Measurements from ENCODE around the gene C1orf21.
"Not testable (repeated sequence)": the region's sequence is repeated elsewhere in the genome, so short reads cannot be mapped to it uniquely, and the experiment has no call there.

C1orf21 gene

GRCh38 chr1:184610876-184611595 is 224.2 kb downstream of the C1orf21 start:
- DNase-seq: no peak

DNA sequence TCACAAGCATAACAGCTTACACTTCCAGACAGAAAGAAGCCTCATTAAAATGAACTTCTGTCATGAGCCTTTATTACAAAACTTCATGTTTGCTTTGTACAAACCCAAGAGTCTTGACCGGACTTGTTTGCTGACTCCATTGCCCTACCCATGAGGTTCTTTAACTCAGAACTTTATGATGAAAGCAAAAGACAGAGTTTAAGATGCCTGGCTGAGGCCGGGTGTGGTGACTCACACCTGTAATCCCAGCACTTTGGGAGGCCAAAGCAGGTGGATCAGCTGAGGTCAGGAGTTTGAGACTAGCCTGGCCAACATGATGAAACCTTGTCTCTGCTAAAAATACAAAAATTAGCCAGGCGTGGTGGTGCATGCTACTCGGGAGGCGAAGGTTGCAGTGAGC is 225.4 kb downstream of the C1orf21 start:
- not testable (repeated sequence) for DNase-seq

GRCh38 chr1:184614667-184615066 is 227.8 kb downstream of the C1orf21 start:
- no peak for DNase-seq

DNA sequence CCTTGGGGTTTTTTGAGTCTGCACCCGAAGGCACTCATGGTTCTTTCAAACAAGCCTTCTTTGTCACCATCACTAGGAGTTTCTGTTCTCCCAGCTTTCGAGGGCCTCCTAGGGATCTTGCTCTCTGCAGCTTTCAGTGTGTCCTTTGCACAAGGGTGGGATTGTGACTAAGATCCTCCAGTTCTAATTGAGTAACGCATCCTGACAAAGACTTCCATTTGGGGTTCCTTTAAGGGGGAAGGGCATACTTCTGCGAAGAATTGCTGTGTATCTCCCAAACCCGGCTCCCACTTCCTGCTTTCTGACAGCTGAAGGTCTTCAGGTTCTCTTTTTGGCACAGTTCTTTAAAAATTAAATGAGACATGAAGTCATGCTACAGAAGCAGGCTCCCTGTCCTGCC is 228.5 kb downstream of the C1orf21 start:
- no peak for DNase-seq

DNA sequence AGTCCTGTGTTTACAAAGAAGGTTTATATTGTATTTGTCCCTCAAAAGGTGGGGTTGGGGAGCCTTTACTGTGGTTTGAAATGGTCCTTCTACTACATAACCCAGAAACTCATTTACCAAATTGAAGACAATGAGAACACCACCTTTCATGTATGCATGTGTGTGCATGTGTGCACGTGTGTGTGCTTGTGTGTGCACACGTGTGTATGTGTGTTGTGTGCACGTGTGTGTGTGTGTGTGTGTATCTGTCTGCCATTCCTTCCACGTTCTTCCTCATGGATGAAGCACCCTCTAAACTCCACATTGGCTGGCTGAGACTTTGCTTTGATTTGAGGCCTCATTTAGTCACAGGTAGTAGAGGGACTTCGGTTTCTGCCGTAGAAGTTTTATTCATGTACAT is 229.7 kb downstream of the C1orf21 start:
- DNase-seq: no peak

GRCh38 chr1:184617433-184618029 is 230.7 kb downstream of the C1orf21 start:
- no peak for DNase-seq

DNA sequence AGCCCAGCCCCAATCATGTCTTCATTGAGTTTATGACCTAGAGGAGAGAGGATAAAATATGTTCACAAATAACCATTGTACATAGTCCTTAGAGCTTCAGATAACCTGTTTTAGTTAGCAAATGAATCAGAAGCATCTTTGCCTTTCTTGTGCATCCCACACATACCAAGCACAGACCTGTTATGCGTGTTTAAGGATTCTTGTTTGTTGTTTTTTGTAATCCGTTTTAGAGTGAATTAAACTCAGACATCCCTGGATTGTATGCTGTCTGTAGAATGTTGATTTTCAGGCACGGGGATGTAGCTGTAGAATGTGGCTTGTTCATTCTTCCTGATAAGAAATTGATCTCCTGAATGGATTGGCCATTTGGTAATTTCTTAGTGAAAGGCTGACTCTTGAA is 232.0 kb downstream of the C1orf21 start:
- no peak for DNase-seq

GRCh38 chr1:184620469-184620868 is 233.6 kb downstream of the C1orf21 start:
- no peak for DNase-seq

DNA sequence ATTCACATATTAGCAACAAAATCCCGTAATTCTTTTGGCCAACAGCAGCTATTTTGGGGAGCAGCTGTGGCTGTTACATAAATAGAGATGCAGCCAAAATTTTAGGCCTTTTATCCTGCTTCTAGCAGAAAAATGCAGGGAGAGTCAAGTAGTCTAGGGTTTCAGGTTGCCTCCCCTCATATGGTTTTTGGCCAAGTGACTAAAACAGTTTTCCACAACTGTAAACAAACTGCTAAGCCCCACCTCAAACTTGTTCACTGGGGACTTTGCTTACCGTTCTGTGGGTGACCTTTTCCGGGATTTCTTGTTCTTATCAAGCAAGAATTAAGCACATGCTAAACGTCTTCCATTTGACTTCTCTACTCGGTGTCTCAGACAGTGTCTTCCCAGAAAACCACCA is 234.4 kb downstream of the C1orf21 start:
- DNase-seq: no peak

DNA sequence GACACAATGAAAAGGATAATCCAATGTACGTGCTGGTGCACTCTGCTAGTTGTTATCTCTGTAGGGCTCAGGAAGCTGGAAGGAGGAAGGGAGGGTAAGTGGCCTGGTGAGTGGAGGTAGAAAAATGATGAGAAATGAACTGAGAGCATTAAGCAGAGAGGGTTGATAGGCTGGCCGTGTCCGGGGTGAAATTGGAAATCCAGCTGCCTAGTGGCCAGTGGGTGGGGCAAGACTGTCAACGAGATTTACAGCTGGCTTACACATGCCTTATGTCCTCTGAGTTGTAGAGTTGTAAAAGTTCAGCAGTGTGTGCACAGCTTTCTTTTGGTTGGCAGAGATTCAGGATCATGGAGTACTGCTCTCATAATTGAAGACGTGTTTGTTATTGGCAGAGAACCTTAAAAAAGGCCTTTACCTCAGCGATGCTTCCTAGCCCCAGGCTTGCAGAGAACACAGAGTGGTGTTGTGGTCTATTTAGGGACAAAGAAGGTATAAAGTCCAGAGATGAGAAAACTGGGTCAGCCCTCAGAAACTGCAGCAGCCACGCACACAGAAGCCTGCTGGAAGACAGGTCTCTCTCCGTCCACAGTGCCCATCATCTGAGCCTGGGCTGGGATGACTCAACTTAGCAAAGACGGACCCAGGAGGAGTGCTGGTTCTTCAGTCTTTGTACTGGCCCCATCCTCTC is 235.5 kb downstream of the C1orf21 start:
- no peak for DNase-seq

DNA sequence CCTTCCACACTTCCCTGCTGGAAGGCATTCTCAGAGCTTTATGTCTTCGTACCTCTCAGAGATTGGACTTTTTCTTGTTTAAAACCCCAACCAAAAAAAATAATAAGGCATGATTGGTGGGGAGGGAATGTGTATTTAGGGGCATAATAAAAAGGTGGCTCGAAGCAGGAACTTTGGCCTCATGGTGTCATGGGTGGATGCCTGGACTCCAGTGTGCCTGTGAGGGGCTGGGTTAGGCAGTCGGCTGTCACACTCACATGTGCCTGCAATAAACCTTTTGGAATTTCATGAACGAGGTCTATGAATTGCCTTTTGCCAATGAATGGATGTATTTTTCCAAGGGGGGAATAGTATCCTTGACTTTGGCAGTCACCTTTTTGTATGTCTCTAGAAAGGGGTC is 236.6 kb downstream of the C1orf21 start:
- no peak for DNase-seq

DNA sequence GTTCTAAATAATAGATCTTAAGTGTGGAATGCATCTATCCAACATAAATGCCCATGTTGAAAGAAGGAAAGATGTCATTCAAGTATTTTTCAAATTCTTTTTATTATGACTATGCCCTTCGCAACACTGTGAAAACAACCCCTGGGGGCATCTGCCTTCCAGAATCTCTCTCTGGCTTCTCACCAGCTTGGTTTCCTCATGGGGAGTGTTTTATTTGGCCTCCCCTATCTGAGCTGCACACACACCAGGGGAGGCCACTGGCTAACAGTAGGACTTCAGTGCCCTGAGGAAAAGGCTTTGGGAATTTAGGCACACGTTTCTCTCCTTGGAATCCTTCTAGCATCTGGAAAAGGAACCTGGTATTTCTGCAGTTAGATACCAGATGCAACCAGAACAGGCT is 237.2 kb downstream of the C1orf21 start:
- no peak for DNase-seq

GRCh38 chr1:184624626-184625025 is 237.8 kb downstream of the C1orf21 start:
- no peak for DNase-seq

- DNase-seq: no peak
These were observed 238.4 kb downstream of the C1orf21 start for GRCh38 chr1:184625271-184625670.

DNA sequence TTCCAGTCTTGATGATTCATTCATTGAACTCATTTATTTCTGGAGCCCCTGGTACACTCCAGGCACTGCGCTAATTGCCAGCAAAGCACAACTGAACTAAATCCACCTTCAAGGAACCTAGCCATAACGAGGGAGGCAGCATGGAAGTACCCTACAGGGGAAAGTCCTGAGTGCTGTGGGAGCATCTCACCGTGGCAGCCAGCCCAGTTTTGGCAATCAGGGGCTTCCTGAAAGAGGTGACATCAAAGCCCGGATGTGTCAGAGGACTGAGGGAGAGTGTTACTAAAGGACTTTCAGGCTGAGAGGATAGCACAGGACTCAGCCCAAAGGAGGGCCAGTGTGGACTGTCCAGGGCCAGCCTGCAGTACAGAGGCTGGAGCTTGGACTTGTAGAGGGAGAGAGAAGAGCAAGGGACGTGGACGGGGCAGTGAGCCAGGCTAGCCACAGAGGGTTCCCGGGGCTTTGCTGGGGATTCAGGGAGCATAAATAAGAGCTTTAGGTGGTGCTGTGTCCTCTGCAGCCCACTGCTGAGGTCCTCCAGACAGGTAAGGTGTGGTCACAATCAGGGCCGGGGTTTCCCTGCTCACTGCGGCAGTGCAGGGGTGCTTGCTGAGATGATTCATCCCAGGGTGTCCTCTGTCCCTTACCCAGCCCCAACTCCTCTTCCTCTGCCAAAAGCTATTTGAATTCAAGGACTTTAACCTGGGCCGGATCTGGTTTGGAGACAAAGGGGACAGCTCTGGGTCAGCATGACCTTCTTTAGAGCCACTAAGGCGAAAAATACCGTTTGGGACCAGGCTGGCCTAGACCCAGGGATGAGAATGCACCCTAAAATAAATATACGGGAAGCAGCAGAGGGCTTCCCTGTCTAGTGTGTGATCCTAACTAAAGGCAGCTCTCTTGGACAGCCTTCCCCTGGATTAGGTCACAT is 239.5 kb downstream of the C1orf21 start:
- no peak for DNase-seq

- no peak for DNase-seq
These were observed 240.1 kb downstream of the C1orf21 start for GRCh38 chr1:184627007-184627341.

- DNase-seq: no peak
These were observed 242.4 kb downstream of the C1orf21 start for GRCh38 chr1:184629266-184629665.

DNA sequence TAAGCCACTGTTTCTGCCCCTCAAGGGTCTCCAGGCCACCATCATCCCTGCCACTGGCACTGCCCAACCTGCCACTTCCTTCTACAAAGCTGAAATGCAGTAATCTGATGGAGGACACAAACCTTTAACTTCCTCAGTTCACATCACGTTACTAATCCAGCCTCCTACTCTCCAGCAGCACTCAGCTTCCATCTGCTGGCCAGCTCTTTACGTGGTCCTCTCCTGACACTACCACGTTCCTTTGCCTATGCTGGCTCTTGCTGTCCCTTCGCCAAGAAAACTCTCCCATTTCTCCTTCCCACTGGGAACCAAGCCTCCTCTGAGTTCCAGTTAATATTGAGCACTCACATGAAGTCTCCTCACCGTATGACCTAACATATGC is 243.8 kb downstream of the C1orf21 start:
- no peak for DNase-seq

DNA sequence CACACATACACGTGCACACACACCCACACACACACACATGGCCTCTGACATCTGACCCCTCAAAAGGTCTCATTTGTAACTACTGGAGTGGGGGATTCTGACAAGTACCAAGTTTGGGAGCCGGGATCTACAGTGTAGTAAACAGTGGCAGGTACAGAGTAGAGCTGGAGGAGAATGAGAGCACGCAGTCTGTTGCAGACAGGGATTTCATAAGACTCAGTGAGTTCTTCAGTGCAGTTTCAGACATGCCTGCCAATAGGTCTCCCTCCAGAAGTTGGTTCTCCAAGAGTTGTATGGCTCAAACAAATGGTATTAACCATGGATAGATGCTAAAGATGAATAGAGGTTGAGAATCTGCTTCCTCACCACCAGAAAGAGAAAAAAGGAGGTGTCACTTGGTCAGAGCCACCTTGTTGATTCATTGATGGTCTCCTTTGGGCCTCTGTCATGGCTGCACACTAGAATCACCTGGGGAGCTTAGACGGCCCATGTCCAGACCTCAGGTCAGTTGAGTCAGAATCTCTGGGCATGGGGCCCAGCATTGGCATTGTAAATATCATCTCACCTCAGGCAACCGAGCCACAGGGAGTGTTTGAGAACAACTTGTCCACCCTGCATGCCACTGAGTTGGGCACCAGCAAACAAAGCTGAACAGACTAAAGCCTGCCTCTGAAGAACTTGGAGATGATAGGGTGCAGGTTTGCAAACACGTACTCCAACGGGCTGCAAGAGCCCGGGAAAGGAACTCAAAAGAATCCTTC is 245.8 kb downstream of the C1orf21 start:
- DNase-seq: no peak

DNA sequence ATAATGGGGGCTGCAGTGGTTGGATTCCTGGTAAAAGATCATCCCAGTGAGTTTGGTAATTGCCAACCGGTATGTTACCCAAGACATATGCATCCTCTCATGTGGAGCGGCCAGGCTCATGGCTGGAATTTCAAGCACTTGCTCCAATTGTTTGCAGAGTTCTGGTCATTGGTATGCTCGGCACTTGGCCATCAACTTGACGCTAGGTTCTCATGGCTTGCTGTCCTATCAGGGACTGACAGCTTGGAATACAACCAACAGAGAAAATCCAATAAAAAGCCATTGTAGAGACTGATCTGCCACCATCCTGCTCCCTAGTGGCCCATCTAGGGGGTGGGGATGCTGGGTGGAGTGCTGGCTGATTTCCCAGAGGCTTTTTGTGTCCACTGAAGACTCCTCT is 247.0 kb downstream of the C1orf21 start:
- no peak for DNase-seq

GRCh38 chr1:184634296-184634695 is 247.5 kb downstream of the C1orf21 start:
- no peak for DNase-seq

- DNase-seq: no peak
These were observed 248.6 kb downstream of the C1orf21 start for GRCh38 chr1:184635347-184635979.
